ENCODE measurements around the gene TRIM69. TPM values are rescaled to one million over a fixed set of nuclear protein-coding genes. Genes with fewer than 3 reads are reported as not detected.

Gene TRIM69
- total RNA-seq, 1 experiment from 2014 or later: 10.8 TPM

DNA sequence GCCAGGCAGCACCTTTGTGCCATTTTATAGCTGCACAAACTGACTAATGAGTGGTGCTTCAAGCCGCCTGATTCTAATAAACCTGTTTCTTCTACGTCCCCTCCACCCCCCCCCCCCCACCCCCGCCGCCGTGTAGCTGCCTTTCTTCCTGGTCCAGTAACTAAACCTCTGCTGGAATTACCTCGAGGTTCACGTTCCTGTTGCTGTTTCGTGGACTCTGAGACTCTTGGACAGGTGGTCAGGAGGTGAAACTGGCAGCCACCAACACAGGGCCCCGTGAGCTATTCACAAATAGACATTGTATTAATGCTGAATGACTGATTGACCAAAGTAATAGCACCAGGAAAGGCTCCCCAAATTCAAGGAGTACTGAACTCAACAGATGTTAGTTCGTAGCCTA, 73.9 kb downstream of the TRIM69 start:
- H3K36me3 ChIP-seq (ENCODE audit: low read depth, low read length): no peaks in the 10 kb centered on the region
- H3K9me3 ChIP-seq (ENCODE audit: low read length): no peaks in the 10 kb centered on the region
- DNase-seq (no peak), ATAC-seq (no peak)
- CTCF ChIA-PET: no interaction called here
- intact Hi-C loops (cut with micrococcal nuclease): no loop called here
- no peaks in the 10 kb centered on the region for H3K4me1 ChIP-seq (ENCODE audit: insufficient read depth, low read length)
- H3K27ac ChIP-seq (ENCODE audit: low read length): no peak overlapping the region
- no peaks in the 10 kb centered on the region for H3F3A ChIP-seq (ENCODE audit: low read length, unreplicated experiment)
- H3K9me2 ChIP-seq (replicated peaks; ENCODE audit: low read length): no peaks in the 10 kb centered on the region
- BruUV-seq (replicated peaks): no TSS peak
- H3K4me2 ChIP-seq (ENCODE audit: low read length): no peak overlapping the region
- TF ChIP-seq EZH2 (IDR thresholded peaks at IDR 0.05; ENCODE audit: low read length, unreplicated experiment): no peak
- no peak for TF ChIP-seq EZH2phosphoT487 (IDR thresholded peaks at IDR 0.05; ENCODE audit: borderline replicate concordance, low read length)
- TF ChIP-seq, protein P1, sequence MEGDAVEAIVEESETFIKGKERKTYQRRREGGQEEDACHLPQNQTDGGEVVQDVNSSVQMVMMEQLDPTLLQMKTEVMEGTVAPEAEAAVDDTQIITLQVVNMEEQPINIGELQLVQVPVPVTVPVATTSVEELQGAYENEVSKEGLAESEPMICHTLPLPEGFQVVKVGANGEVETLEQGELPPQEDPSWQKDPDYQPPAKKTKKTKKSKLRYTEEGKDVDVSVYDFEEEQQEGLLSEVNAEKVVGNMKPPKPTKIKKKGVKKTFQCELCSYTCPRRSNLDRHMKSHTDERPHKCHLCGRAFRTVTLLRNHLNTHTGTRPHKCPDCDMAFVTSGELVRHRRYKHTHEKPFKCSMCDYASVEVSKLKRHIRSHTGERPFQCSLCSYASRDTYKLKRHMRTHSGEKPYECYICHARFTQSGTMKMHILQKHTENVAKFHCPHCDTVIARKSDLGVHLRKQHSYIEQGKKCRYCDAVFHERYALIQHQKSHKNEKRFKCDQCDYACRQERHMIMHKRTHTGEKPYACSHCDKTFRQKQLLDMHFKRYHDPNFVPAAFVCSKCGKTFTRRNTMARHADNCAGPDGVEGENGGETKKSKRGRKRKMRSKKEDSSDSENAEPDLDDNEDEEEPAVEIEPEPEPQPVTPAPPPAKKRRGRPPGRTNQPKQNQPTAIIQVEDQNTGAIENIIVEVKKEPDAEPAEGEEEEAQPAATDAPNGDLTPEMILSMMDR (conservative IDR thresholded peaks at IDR 0.05; ENCODE audit: low read depth, low read length): no peak
- H4K20me1 ChIP-seq (ENCODE audit: low read length): no peaks in the 10 kb centered on the region
- POLR2A ChIA-PET (ENCODE audit: unreplicated experiment): no interaction called here
- no peak overlapping the region for H3K4me3 ChIP-seq (ENCODE audit: low read length)
- H3K27me3 ChIP-seq (ENCODE audit: low read length): peaks cover 79% of the 10 kb centered on the region
- no peaks in the 10 kb centered on the region for H3K79me2 ChIP-seq (ENCODE audit: low read length)
- no peak overlapping the region for H3K9ac ChIP-seq (ENCODE audit: low read length)
- no peak overlapping the region for H2AFZ ChIP-seq (ENCODE audit: low read length)

DNA sequence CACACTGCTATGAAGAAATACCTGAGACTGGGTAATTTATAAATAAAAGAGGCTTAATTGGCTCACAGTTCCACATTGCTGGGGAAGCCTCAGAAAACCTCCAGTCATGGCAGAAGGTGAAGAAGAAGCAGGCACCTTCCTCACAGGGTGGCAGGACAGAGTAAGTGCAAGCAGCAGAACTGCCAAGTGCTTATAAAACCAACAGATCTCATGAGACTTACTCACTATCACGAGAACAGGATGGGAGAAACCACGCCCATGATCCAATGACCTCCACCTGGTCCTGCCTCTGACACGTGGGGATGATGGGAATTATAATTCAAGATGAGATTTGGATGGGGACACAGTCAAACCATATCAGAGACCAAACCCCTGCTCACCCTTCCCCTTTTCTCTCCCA, 75.0 kb downstream of the TRIM69 start:
- TF ChIP-seq, protein P1 (conservative IDR thresholded peaks at IDR 0.05; ENCODE audit: low read depth, low read length): no peak
- TF ChIP-seq EZH2 (IDR thresholded peaks at IDR 0.05; ENCODE audit: low read length, unreplicated experiment) (no peak), EZH2phosphoT487 (IDR thresholded peaks at IDR 0.05; ENCODE audit: borderline replicate concordance, low read length) (no peak)
- H3K9ac ChIP-seq (ENCODE audit: low read length): no peak overlapping the region
- no peak for DNase-seq
- ChIA-PET POLR2A (ENCODE audit: unreplicated experiment) (no interaction called here), CTCF (no interaction called here)
- no TSS peak for BruUV-seq (replicated peaks)
- H3K4me2 ChIP-seq (ENCODE audit: low read length): no peak overlapping the region
- no peaks in the 10 kb centered on the region for H3K36me3 ChIP-seq (ENCODE audit: low read depth, low read length)
- ATAC-seq: no peak
- no peak overlapping the region for H2AFZ ChIP-seq (ENCODE audit: low read length)
- no peaks in the 10 kb centered on the region for H3F3A ChIP-seq (ENCODE audit: low read length, unreplicated experiment)
- H4K20me1 ChIP-seq (ENCODE audit: low read length): no peaks in the 10 kb centered on the region
- H3K9me2 ChIP-seq (replicated peaks; ENCODE audit: low read length): no peaks in the 10 kb centered on the region
- H3K4me1 ChIP-seq (ENCODE audit: insufficient read depth, low read length): no peaks in the 10 kb centered on the region
- H3K27ac ChIP-seq (ENCODE audit: low read length): no peak overlapping the region
- no peaks in the 10 kb centered on the region for H3K79me2 ChIP-seq (ENCODE audit: low read length)
- H3K4me3 ChIP-seq (ENCODE audit: low read length): no peak overlapping the region
- peaks cover 73% of the 10 kb centered on the region for H3K27me3 ChIP-seq (ENCODE audit: low read length)
- no peaks in the 10 kb centered on the region for H3K9me3 ChIP-seq (ENCODE audit: low read length)
- intact Hi-C loops (cut with micrococcal nuclease): no loop called here

- ChIA-PET POLR2A (ENCODE audit: unreplicated experiment) (no interaction called here), CTCF (interaction anchor here (0.9 kb wide), 1 partner anchor 228 kb away, joined by 3 read pairs; no protein-coding TSS in a partner anchor)
- no peak overlapping the region for H3K4me2 ChIP-seq (ENCODE audit: low read length)
- no peaks in the 10 kb centered on the region for H3F3A ChIP-seq (ENCODE audit: low read length, unreplicated experiment)
- H3K9me3 ChIP-seq (ENCODE audit: low read length): no peaks in the 10 kb centered on the region
- H2AFZ ChIP-seq (ENCODE audit: low read length): no peak overlapping the region
- H4K20me1 ChIP-seq (ENCODE audit: low read length): no peaks in the 10 kb centered on the region
- no TSS peak for BruUV-seq (replicated peaks)
- H3K4me1 ChIP-seq (ENCODE audit: insufficient read depth, low read length): no peaks in the 10 kb centered on the region
- no peaks in the 10 kb centered on the region for H3K9me2 ChIP-seq (replicated peaks; ENCODE audit: low read length)
- no peak overlapping the region for H3K27ac ChIP-seq (ENCODE audit: low read length)
- peaks cover 65% of the 10 kb centered on the region for H3K27me3 ChIP-seq (ENCODE audit: low read length)
- no peaks in the 10 kb centered on the region for H3K79me2 ChIP-seq (ENCODE audit: low read length)
- TF ChIP-seq, protein P1 (conservative IDR thresholded peaks at IDR 0.05; ENCODE audit: low read depth, low read length): no peak
- no peak for TF ChIP-seq EZH2 (IDR thresholded peaks at IDR 0.05; ENCODE audit: low read length, unreplicated experiment)
- TF ChIP-seq EZH2phosphoT487 (IDR thresholded peaks at IDR 0.05; ENCODE audit: borderline replicate concordance, low read length): no peak
- no peak overlapping the region for H3K4me3 ChIP-seq (ENCODE audit: low read length)
- H3K9ac ChIP-seq (ENCODE audit: low read length): no peak overlapping the region
- intact Hi-C loops (cut with micrococcal nuclease): no loop called here
- DNase-seq (no peak), ATAC-seq (no peak)
- H3K36me3 ChIP-seq (ENCODE audit: low read depth, low read length): no peaks in the 10 kb centered on the region
Observed at GRCh38 chr15:44812029-44812517, 75.7 kb downstream of the TRIM69 start.
